ENCODE data around the gene C5orf46.
"Not testable (repeated sequence)": the region's sequence is repeated elsewhere in the genome, so short reads cannot be mapped to it uniquely, and the experiment has no call there.

DNA sequence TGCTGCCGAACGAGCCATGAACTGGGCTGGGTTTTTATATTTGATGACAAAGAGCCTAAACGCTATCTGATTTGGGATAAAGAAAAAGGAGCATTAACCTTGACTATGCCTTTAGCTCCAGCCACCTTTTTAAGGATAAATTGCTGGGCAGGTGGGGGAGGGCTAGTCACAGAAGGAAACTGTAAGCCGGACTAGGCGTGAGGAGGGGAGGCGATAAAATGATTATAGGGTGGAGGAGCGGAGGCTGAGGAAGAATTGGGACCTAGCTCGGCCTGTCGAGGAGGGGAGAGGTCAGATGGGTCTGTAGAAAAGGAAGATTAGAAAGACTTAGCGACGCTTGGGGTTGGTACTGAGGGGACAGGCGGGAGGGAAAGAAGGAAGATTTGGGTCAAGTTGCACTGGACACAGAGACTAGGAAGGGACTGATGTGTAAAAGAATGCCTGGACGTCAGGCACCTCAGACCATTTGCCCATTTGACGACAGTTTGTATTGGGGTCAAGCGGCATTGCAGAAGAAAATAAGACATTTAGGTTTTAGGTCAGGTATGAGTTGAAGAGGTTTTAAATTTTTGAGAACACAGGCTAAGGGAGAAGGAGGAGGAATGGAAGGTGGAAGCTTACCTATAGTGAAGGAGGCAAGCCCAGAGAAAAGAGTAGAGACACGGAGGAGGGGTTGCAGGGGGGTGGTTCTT, 33.4 kb downstream of the C5orf46 start:
- TF ChIP-seq CTCF, EP300, POLR2A (IDR thresholded peaks at IDR 0.05): not testable (repeated sequence)

Data from tibial nerve (tissue), 4 donors.